RWPE1 (cell line): ENCODE data around the gene HOXA9.

Experiments
- CTCF ChIA-PET: fragments of 350-600 bp; sonication (Branson Sonifier 250); formaldehyde crosslinking; extraction: SDS; loops from one replicate; lab custom pipeline; 2021; lab: Yijun Ruan, JAX
- POLR2A ChIA-PET: fragments of 400-600 bp; formaldehyde crosslinking; extraction: SDS; loops from one replicate; lab custom pipeline; 2020; ENCODE audit warnings: antibody characterized with exemption; ENCODE audit not compliant: low non-redundant PET; lab: Yijun Ruan, JAX
- DNase-seq: peaks from one replicate; pipeline ENCODE4 v3.0.0; 2012; ENCODE audit warnings: low spot score
- H3K27ac ChIP-seq: fragments of 450-650 bp; 2 replicates; pipeline ENCODE4 v1.5.1; 2017
- CTCF ChIP-seq: fragments of 450-650 bp; conservative IDR thresholded peaks from 2 replicates; pipeline ENCODE4 v1.5.1; 2017; ENCODE audit warnings: low read depth, mild to moderate bottlenecking

HOXA9 gene

DNA sequence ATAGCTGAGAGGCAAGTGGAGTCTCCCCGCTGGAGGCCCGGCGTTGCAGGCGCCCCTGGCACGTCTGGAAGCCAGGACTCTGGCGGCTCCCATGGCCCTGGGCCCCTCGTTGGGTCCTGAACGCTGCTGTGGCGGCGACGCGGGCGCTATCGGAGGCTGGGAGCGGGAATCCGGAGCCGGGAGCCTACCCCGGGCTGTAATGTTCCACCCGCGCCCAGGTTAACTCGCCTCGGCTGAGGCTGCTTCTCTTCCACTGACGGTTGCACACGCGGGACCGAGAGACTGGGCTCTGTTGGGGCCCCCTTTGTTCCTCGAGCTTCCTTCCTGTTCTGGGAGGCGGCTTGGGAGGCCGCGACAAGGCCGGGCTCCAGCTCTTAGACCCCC, 20.6 kb downstream of the HOXA9 start:
- peak overlapping the region; percentile 90 for H3K27ac ChIP-seq
- no peak for TF ChIP-seq CTCF
- DNase-seq, result no peak
- ChIA-PET CTCF (interaction anchor here (0.7 to 3.7 kb wide), 9 partner anchors 11 to 466 kb away, joined by 3 to 34 read pairs (median 5); partner anchors contain the start of gene HOXA1), POLR2A (no interaction called here)

DNA sequence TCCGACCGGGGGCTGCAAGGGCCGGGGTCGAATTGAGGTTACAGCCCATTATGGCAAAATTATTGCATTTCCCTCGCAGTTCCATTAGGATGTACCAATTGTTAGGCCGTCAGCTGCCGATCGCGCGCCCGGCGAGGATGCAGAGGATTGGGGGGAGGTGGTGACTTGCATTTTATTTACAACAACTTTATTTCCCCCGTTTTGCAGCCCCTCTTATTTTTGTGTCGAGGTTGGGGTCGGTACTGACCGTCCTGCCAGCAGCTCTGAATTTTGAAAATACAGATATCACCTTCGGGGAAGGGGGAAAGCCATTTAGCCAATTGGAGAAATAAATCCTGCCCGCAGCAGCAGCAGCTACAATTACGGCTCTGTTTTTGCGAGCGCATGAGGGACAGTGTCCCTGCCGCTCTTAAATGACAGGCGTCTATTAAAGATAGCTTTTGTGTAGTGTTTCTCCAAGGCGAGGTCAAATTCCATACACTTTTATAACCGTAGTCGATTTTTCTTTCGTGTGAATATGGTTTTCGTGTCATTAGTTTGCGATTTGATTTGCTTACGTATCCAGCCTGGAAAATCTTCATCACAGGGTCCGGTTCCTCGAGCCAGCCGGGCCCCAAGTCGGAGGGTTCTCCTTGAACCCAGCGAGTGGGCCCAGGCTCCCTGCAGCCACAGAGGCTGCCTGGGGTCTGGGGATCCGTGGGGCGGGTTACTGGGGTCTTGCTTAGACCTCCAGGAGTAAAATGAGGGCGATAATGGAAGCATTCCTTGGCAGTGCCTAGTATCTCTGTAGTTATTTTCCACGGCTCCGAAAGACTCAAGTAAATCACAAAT, 21.2 kb downstream of the HOXA9 start:
- TF ChIP-seq CTCF, result peak; percentile 66
- H3K27ac ChIP-seq, result peak overlapping the region; percentile 90
- POLR2A ChIA-PET, result interaction anchor here (1.0 kb wide), 1 partner anchor 22 kb away, joined by 3 read pairs; no protein-coding TSS in a partner anchor
- CTCF ChIA-PET, result interaction anchor here (0.6 to 3.7 kb wide), 28 partner anchors 11 to 860 kb away, joined by 3 to 34 read pairs (median 4); partner anchors contain the start of genes HOXA1 and HOXA7
- DNase-seq, result no peak

GRCh38 chr7:27143023-27143949, 22.1 kb downstream of the HOXA9 start, which contains the start of gene HOXA5:
TSS of gene HOXA5 (minus strand) at chr7:27143681. CDS start at chr7:27143607, 74 bp downstream.
- peak; percentile 98 for DNase-seq
- ChIA-PET CTCF (interaction anchor here (0.5 to 3.7 kb wide), 29 partner anchors 12 to 1251 kb away, joined by 3 to 34 read pairs (median 4); partner anchors contain the start of genes HOXA1 and HOXA7), POLR2A (interaction anchor here (0.6 to 1.0 kb wide), 2 partner anchors 22 to 23 kb away, joined by 3 read pairs; no protein-coding TSS in a partner anchor)
- TF ChIP-seq CTCF, result peak; percentile 99
- H3K27ac ChIP-seq, result peak within 1 kb of the TSS; percentile 90

DNA sequence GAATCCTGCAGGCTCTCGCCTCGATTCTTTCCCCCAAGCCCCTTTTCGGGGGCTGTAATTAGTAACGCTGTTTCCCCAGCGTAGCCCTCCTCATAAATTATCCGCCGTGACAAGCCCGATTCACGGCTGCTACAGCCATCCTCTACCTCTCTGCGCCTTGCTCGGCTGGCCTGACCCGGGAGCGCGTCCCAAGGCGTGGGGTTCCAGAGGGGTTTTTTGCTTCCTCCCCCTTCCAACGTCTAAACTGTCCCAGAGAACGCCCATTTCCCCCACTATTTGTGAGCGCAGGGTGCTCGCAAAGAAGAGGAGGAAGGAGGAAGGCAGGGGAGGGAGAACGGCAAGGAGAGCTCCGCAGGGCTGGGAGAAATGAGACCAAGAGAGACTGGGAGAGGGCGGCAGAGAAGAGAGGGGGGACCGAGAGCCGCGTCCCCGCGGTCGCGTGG, 22.7 kb downstream of the HOXA9 start:
- DNase-seq, result no peak
- ChIA-PET CTCF (interaction anchor here (0.6 to 3.7 kb wide), 8 partner anchors 8 to 299 kb away, joined by 3 to 34 read pairs (median 6); no protein-coding TSS in a partner anchor), POLR2A (interaction anchor here (0.6 kb wide), 1 partner anchor 22 kb away, joined by 3 read pairs; no protein-coding TSS in a partner anchor)
- TF ChIP-seq CTCF, result no peak
- H3K27ac ChIP-seq, result peak overlapping the region; percentile 90

DNA sequence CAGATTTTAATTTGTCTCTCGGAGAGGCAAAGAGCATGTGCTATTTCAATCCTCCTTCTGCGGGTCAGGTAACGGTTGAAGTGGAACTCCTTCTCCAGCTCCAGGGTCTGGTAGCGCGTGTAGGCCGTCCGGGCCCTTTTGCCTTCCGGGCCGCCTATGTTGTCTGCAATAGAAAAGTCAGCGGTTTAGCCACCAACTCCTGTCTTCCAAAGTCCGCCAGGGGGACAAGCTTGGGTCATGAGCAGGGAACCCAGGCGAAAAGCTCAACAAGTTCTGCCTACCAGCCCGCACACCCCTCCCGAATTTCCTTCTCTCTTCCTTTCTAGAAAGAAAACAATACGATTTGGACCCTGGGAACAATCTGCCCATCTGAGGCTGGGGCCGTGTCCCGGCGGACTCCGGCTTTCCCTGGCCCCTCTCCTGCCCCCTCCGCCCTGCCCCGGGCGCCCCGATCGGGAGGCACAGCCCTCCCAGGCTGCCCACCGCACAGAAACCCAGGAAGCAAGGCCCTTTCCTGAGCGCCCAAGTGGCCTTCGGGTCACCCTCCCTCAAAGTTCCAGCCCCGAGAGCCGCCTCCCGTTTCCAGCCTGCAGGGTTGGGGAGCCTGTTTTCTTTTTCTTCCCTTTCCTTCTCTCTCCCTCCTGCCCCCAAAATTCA, 23.3 kb downstream of the HOXA9 start:
- TF ChIP-seq CTCF, result 0 out of 2 replicates have a peak, but pooled peaks have one; percentile 17
- ChIA-PET POLR2A (no interaction called here), CTCF (interaction anchor here (0.6 to 3.7 kb wide), 10 partner anchors 9 to 1429 kb away, joined by 3 to 34 read pairs (median 4); partner anchors contain the start of gene HOXA4)
- H3K27ac ChIP-seq, result peak overlapping the region; percentile 90
- no peak for DNase-seq
